IgD-negative memory B cell (primary cell): Measurements from ENCODE around the gene ANO2. TPM values are rescaled to one million over a fixed set of nuclear protein-coding genes. Genes with fewer than 3 reads are reported as not detected.

Experiments
- H3K27ac Mint-ChIP-seq, 3 donors: one replicate each; pipeline ENCODE4 v1.8.0; 2020 to 2022; ENCODE audit warnings: mild to moderate bottlenecking in 3 of 3, mixed read lengths in 3 of 3, moderate library complexity in 1 of 3
- H3K27me3 Mint-ChIP-seq: one replicate; pipeline ENCODE4 v1.8.0; 2021; ENCODE audit warnings: mixed read lengths
- H3K36me3 Mint-ChIP-seq: one replicate; pipeline ENCODE4 v1.8.0; 2020; ENCODE audit warnings: mild to moderate bottlenecking, mixed read lengths
- H3K4me1 Mint-ChIP-seq, 3 donors: one replicate each; pipeline ENCODE4 v1.8.0; 2020 to 2022; ENCODE audit warnings: mixed read lengths in 3 of 3, mild to moderate bottlenecking in 1 of 3
- H3K4me3 Mint-ChIP-seq, 4 donors: one replicate each; pipeline ENCODE4 v1.8.0; 2020 to 2022; ENCODE audit warnings: mild to moderate bottlenecking in 4 of 4, mixed read lengths in 4 of 4, moderate library complexity in 3 of 4
- H3K9me3 Mint-ChIP-seq, 3 donors: one replicate each; pipeline ENCODE4 v1.8.0; 2020 to 2021; ENCODE audit warnings: mixed read lengths in 3 of 3, mild to moderate bottlenecking in 1 of 3
- polyA plus RNA-seq: library from polyadenylated mRNA; unstranded; fragments of 300-500 nt; fragmentation: Illumina TruSeq; gene quantifications from one replicate; pipeline ENCODE4 v1.2.3, GENCODE V29; 2021

The ANO2 gene
- polyA plus RNA-seq, 1 donor from 2014 or later: not detected

DNA sequence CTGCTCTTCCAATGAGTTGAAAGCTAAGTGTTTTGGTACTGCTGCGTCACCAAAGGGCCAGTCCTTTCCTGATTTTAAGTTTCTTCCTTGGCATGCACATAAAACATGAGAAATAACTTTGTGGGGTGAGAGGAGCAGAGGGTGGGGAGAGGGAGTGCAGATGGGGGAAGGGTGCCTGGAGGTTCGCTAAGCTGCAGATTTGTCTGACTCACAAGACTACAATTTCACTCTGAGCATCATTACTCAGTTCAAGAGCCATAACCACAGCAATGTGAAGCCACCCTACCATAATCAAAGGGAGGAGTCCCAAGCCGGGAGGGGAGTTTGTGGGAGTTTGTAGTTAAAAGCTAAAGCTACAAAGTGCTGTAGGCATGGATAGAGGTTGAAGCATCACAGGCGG lies 136.1 kb downstream of the ANO2 start:
- Mint-ChIP-seq H3K4me1 (no peaks in the 10 kb centered on the region), H3K4me3 (no peak overlapping the region), H3K27ac (no peak overlapping the region), H3K36me3 (no peaks in the 10 kb centered on the region), H3K9me3 (peaks cover 0 to 8% (median 0%) of the 10 kb centered on the region in 3 donors), H3K27me3 (peaks cover 2% of the 10 kb centered on the region)

GRCh38 chr12:5807514-5808219 lies 137.4 kb downstream of the ANO2 start:
- Mint-ChIP-seq H3K27ac (no peak overlapping the region), H3K27me3 (peaks cover 2% of the 10 kb centered on the region), H3K4me1 (no peaks in the 10 kb centered on the region), H3K4me3 (no peak overlapping the region), H3K36me3 (no peaks in the 10 kb centered on the region), H3K9me3 (peaks cover 0 to 8% (median 0%) of the 10 kb centered on the region in 3 donors)

DNA sequence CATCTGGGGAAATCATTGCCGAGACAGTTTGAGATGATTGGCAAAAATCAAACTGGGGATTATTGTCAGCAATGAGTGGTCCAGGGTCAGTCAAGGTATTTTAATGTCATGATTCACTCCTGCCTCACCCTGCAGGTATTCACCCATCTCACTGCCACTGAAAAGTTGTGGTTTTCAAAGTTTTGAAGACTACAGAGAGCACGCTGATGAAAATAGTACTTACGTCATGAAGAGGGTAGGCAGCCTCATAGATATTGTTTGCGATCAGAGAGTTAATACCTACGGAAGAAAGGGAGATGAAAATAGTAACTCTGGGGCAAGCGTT lies 138.0 kb downstream of the ANO2 start:
- Mint-ChIP-seq H3K9me3 (peaks cover 0 to 6% (median 0%) of the 10 kb centered on the region in 3 donors), H3K36me3 (no peaks in the 10 kb centered on the region), H3K27ac (no peak overlapping the region), H3K4me3 (no peak overlapping the region), H3K4me1 (no peaks in the 10 kb centered on the region), H3K27me3 (peaks cover 2% of the 10 kb centered on the region)

- Mint-ChIP-seq H3K36me3 (no peaks in the 10 kb centered on the region), H3K4me3 (no peak overlapping the region), H3K27me3 (peaks cover 2% of the 10 kb centered on the region), H3K9me3 (peaks cover 0 to 4% (median 0%) of the 10 kb centered on the region in 3 donors), H3K4me1 (no peaks in the 10 kb centered on the region), H3K27ac (no peak overlapping the region)
Observed at GRCh38 chr12:5806371-5807089, 138.5 kb downstream of the ANO2 start.

DNA sequence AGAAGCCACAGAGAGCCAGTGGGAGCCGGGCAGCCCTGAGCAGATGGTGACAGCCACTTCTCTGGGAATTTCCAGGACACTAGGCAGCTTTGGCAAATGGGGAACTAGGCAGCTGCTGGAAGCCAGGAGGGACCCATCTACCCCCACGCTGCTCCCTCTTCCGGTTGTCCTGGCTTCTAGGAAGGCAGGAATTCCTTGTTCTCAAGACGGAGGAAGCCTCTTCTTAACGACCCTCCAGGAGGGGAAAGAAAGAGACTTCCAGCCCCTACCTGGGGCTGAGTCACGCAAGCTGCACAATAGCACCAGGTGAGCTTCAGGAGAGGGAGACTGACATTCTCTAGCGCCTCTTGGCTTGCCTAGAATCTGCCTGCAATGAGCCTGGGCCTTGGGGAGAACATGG lies 141.5 kb downstream of the ANO2 start:
- peaks cover 2% of the 10 kb centered on the region for H3K27me3 Mint-ChIP-seq
- H3K36me3 Mint-ChIP-seq: no peaks in the 10 kb centered on the region
- H3K4me1 Mint-ChIP-seq: no peaks in the 10 kb centered on the region
- H3K27ac Mint-ChIP-seq: no peak overlapping the region
- no peak overlapping the region for H3K4me3 Mint-ChIP-seq
- H3K9me3 Mint-ChIP-seq: peaks cover 0 to 7% (median 0%) of the 10 kb centered on the region in 3 donors

- Mint-ChIP-seq H3K36me3 (peaks cover 1% of the 10 kb centered on the region), H3K27me3 (peaks cover 9% of the 10 kb centered on the region), H3K4me3 (no peak overlapping the region), H3K9me3 (peaks cover 0 to 3% (median 2%) of the 10 kb centered on the region in 3 donors), H3K4me1 (no peaks in the 10 kb centered on the region), H3K27ac (no peak overlapping the region)
Observed at GRCh38 chr12:5798242-5799015, 146.6 kb downstream of the ANO2 start.

GRCh38 chr12:5797661-5798060 lies 147.4 kb downstream of the ANO2 start:
- no peak overlapping the region for H3K4me3 Mint-ChIP-seq
- H3K36me3 Mint-ChIP-seq: peaks cover 1% of the 10 kb centered on the region
- peaks cover 10% of the 10 kb centered on the region for H3K27me3 Mint-ChIP-seq
- H3K9me3 Mint-ChIP-seq: peaks cover 0 to 3% (median 2%) of the 10 kb centered on the region in 3 donors
- H3K4me1 Mint-ChIP-seq: no peaks in the 10 kb centered on the region
- H3K27ac Mint-ChIP-seq: peak overlapping the region in 1 of 3 donors; percentile 42

- Mint-ChIP-seq H3K4me3 (no peak overlapping the region), H3K27me3 (peaks cover 10% of the 10 kb centered on the region), H3K9me3 (peaks cover 0 to 3% (median 2%) of the 10 kb centered on the region in 3 donors), H3K36me3 (peaks cover 1% of the 10 kb centered on the region), H3K27ac (no peak overlapping the region), H3K4me1 (no peaks in the 10 kb centered on the region)
Observed at GRCh38 chr12:5796959-5797225, 148.2 kb downstream of the ANO2 start.

DNA sequence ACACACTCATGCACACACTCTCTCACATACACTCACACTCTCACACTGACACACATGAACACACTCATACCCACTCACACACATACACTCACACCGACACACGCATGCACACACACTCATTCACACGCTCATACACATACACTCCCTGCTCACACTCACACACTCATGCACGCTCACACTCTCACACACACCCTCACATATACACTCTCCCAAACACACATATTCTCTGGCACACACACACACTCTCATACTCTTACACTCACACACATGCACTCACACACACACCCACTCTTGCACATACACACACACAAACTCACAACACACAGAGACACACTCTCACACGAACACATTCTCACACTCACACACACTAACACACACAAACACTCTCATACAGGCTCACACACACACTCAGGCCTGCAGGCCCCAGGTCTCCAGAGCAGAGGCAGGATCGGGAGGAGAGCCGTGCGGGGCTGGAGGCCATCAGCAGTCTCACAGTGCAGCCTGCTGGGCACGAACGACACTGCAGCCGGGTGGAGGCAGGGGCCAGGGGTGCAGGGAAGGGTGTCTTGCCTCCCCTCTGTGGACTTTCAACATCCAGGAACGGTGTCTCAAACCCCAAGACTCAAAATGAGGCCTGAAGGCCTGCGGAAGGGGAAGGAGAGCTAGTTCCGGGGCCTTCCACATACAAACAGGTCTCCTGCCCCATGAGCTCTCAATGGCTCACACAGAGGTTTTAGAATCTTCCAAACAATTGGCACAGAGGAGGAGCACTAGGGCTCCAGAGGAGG lies 148.7 kb downstream of the ANO2 start:
- Mint-ChIP-seq H3K4me1 (no peaks in the 10 kb centered on the region), H3K27ac (no peak overlapping the region), H3K4me3 (no peak overlapping the region), H3K9me3 (peaks cover 0 to 3% (median 2%) of the 10 kb centered on the region in 3 donors), H3K27me3 (peaks cover 10% of the 10 kb centered on the region), H3K36me3 (peaks cover 1% of the 10 kb centered on the region)

GRCh38 chr12:5794156-5794555 lies 150.9 kb downstream of the ANO2 start:
- Mint-ChIP-seq H3K4me1 (no peaks in the 10 kb centered on the region), H3K9me3 (peaks cover 0 to 2% (median 0%) of the 10 kb centered on the region in 3 donors), H3K4me3 (no peak overlapping the region)

DNA sequence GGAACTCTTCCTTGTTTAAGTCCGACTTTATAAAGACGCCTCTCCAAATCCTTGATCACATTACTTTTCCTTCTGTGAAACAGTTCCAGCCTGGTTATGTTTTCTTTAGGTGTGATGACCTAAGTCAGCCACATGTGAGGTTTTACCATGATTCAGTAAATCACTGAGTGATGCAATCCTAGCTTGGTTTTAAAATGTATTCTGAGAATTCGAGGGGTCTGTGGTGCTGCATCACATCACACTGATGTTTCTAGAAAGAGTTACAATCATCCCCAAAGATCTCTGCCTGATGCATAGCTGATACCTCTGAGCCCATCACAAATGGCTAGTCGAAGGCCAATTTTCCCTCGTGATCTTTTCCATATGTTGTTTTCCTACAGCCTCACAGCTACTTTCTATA lies 152.7 kb downstream of the ANO2 start:
- H3K36me3 Mint-ChIP-seq: peaks cover 1% of the 10 kb centered on the region
- no peak overlapping the region for H3K4me3 Mint-ChIP-seq
- peaks cover 10% of the 10 kb centered on the region for H3K27me3 Mint-ChIP-seq
- H3K9me3 Mint-ChIP-seq: peaks cover 0 to 2% (median 0%) of the 10 kb centered on the region in 3 donors
- no peaks in the 10 kb centered on the region for H3K4me1 Mint-ChIP-seq
- H3K27ac Mint-ChIP-seq: no peak overlapping the region

More at GRCh38 chr12:5794156-5794555, 150.9 kb downstream of the ANO2 start:
- Mint-ChIP-seq H3K27me3 (peaks cover 10% of the 10 kb centered on the region), H3K27ac (no peak overlapping the region), H3K36me3 (peaks cover 1% of the 10 kb centered on the region)

DNA sequence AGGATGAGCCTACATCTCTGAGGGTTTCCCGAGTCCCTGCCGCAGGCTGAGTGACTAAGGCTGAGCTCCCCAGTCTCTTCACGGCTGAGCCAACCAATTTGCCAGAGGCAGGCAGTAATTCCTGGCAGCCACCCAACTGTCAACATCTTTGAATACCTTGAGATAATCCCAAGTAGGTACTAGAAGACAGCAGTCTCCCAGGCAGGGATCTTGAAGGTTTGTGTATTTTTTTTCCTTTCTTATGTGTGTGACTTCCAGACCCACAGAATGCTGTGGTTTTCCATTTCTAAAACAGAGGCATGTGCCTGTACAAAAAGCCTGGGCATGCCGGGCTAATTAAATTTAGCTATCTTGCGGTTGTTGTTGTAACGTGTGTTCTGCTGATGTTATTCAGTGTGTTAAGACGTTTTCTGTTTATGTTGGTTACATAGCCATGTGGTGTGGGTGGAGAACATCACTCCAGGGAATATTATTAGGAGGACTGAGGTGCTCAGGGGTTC lies 155.5 kb downstream of the ANO2 start:
- Mint-ChIP-seq H3K36me3 (peaks cover under 1% of the 10 kb centered on the region), H3K27me3 (peaks cover 7% of the 10 kb centered on the region), H3K4me1 (no peaks in the 10 kb centered on the region), H3K4me3 (no peak overlapping the region), H3K27ac (no peak overlapping the region), H3K9me3 (peaks cover 0 to 1% (median 0%) of the 10 kb centered on the region in 3 donors)

- peaks cover 3% of the 10 kb centered on the region for H3K27me3 Mint-ChIP-seq
- H3K27ac Mint-ChIP-seq: peak overlapping the region in 1 of 3 donors; percentile 8
- H3K36me3 Mint-ChIP-seq: no peaks in the 10 kb centered on the region
- peaks cover 0 to 2% (median 0%) of the 10 kb centered on the region in 3 donors for H3K9me3 Mint-ChIP-seq
- H3K4me3 Mint-ChIP-seq: no peak overlapping the region
- H3K4me1 Mint-ChIP-seq: no peaks in the 10 kb centered on the region
Observed at GRCh38 chr12:5787828-5788227, 157.2 kb downstream of the ANO2 start.

- H3K4me1 Mint-ChIP-seq: no peaks in the 10 kb centered on the region
- no peak overlapping the region for H3K27ac Mint-ChIP-seq
- no peak overlapping the region for H3K4me3 Mint-ChIP-seq
- H3K36me3 Mint-ChIP-seq: no peaks in the 10 kb centered on the region
- peaks cover 1% of the 10 kb centered on the region for H3K27me3 Mint-ChIP-seq
- peaks cover 0 to 2% (median 0%) of the 10 kb centered on the region in 3 donors for H3K9me3 Mint-ChIP-seq
Observed at GRCh38 chr12:5785601-5786000, 159.5 kb downstream of the ANO2 start.
